HCT116 (cell line): ENCODE data around the gene MELTF. TPM values are rescaled to one million over a fixed set of nuclear protein-coding genes. Genes with fewer than 3 reads are reported as not detected.

Experiments used
- ATAC-seq: fragments of 200-7000 bp; cut with Tn5 transposase; 2 replicates; pipeline ENCODE4 v1.9.1; 2020; ENCODE audit warnings: mild to moderate bottlenecking, moderate library complexity
- BruUV-seq: library from RNA; stranded (reverse); fragments of 400-500 nt; replicated peaks from 2 replicates; lab custom pipeline; 2021; lab: Mats Ljungman, UMichigan
- CTCF ChIA-PET: fragments of 300-600 bp; sonication (Branson Sonifier 250); formaldehyde crosslinking; loops from one replicate; lab custom pipeline; 2021; ENCODE audit warnings: antibody characterized with exemption; lab: Charles Lee
- POLR2A ChIA-PET: fragments of 300-600, 350-600 bp; sonication (Branson Sonifier 250); formaldehyde crosslinking; loops from one replicate; lab custom pipeline; 2021; ENCODE audit warnings: antibody characterized with exemption; lab: Charles Lee
- RAD21 ChIA-PET, 2 experiments: fragments of 300-600 bp; sonication (Branson Sonifier 250); formaldehyde crosslinking; loops; one replicate each; lab custom pipeline; 2023; ENCODE audit warnings: low total read pairs in 2 of 2; ENCODE audit not compliant: uncharacterized antibody in 2 of 2, unreplicated experiment in 2 of 2, low non-redundant PET in 1 of 2; lab: Charles Lee
- DNase-seq: peaks from one replicate; pipeline ENCODE4 v3.0.0-alpha.2; 2010; ENCODE audit warnings: low read depth, low spot score
- H2AFZ ChIP-seq: fragments of 200-600 bp; shearing (Covaris generic), sonication (generic); 2 replicates; pipeline ENCODE4 v1.6.1; 2017; ENCODE audit warnings: low read depth, mixed run types, mixed read lengths, antibody characterized with exemption, low read length; ENCODE audit not compliant: poor library complexity, severe bottlenecking
- H3K27ac ChIP-seq: 2 replicates; pipeline ENCODE4 v1.5.1; 2012; ENCODE audit warnings: low read depth, low read length
- H3K27me3 ChIP-seq: fragments of 200-600 bp; sonication (generic); 2 replicates; pipeline ENCODE4 v1.6.1; 2016; ENCODE audit warnings: mixed run types, low read length, mixed read lengths; ENCODE audit not compliant: insufficient read depth
- H3K36me3 ChIP-seq, 2 experiments: fragments of 200-500 bp in 1 of 2; fragments of 200-600 bp in 1 of 2; sonication (Bioruptor generic) in 1 of 2; sonication (generic) in 1 of 2; 2 replicates each; pipeline versions ENCODE4 v1.5.1 to v1.6.1; 2014 to 2016; ENCODE audit warnings: low read length in 2 of 2, inconsistent platforms in 1 of 2, mixed read lengths in 1 of 2, mixed run types in 1 of 2; ENCODE audit not compliant: insufficient read depth in 2 of 2, control insufficient read depth in 1 of 2
- H3K4me1 ChIP-seq, 2 experiments: fragments of 200-600 bp in 1 of 2; sonication (generic) in 1 of 2; 2 replicates each; pipeline versions ENCODE4 v1.5.1 to v1.6.1; 2012 to 2017; ENCODE audit warnings: low read length in 2 of 2, inconsistent platforms in 1 of 2, mild to moderate bottlenecking in 1 of 2, mixed read lengths in 1 of 2, mixed run types in 1 of 2, moderate library complexity in 1 of 2; ENCODE audit not compliant: insufficient read depth in 2 of 2, control insufficient read depth in 1 of 2
- H3K4me2 ChIP-seq: fragments of 200-600 bp; sonication (generic); 2 replicates; pipeline ENCODE4 v1.6.1; 2017; ENCODE audit warnings: mixed run types, low read length, mixed read lengths
- H3K4me3 ChIP-seq, 2 experiments: fragments of 200-600 bp in 1 of 2; sonication (generic) in 1 of 2; replicated peaks in 1 of 2; 2 replicates each; pipeline ENCODE4 v1.5.1; 2011 to 2016; ENCODE audit warnings: low read length in 2 of 2, control low read depth in 1 of 2, low read depth in 1 of 2, mild to moderate bottlenecking in 1 of 2, mixed read lengths in 1 of 2, mixed run types in 1 of 2
- H3K79me2 ChIP-seq: fragments of 200-600 bp; sonication (generic); 2 replicates; pipeline ENCODE4 v1.6.1; 2017; ENCODE audit warnings: mild to moderate bottlenecking, mixed run types, low read length, moderate library complexity, mixed read lengths; ENCODE audit not compliant: insufficient read depth
- H3K9ac ChIP-seq: fragments of 200-600 bp; sonication (generic); 2 replicates; pipeline ENCODE4 v1.6.1; 2016; ENCODE audit warnings: low read length, mixed read lengths
- H3K9me2 ChIP-seq: fragments of 200-600 bp; sonication (generic), shearing (Covaris generic); 2 replicates; pipeline ENCODE4 v1.6.1; 2017; ENCODE audit warnings: mixed run types, mild to moderate bottlenecking, moderate library complexity; ENCODE audit not compliant: insufficient read depth
- H3K9me3 ChIP-seq, 2 experiments: fragments of 200-500 bp in 1 of 2; fragments of 200-600 bp in 1 of 2; sonication (Bioruptor generic) in 1 of 2; sonication (generic) in 1 of 2; 2 replicates each; pipeline ENCODE4 v1.6.1; 2014 to 2017; ENCODE audit warnings: low read length in 2 of 2, mixed read lengths in 2 of 2, inconsistent platforms in 1 of 2, low read depth in 1 of 2, mild to moderate bottlenecking in 1 of 2, mixed run types in 1 of 2, moderate library complexity in 1 of 2; ENCODE audit not compliant: control insufficient read depth in 1 of 2, insufficient read depth in 1 of 2
- H4K20me1 ChIP-seq: fragments of 200-600 bp; sonication (generic), shearing (Covaris generic); 2 replicates; pipeline ENCODE4 v1.6.1; 2017; ENCODE audit warnings: mixed run types, mild to moderate bottlenecking, moderate library complexity; ENCODE audit not compliant: insufficient read depth
- ATF3 ChIP-seq: IDR thresholded peaks from 2 replicates; pipeline ENCODE4 v1.6.1; 2012
- CBX3 ChIP-seq: IDR thresholded peaks from 2 replicates; pipeline ENCODE4 v1.6.1; 2012; ENCODE audit warnings: low read depth
- CEBPB ChIP-seq: IDR thresholded peaks from 2 replicates; pipeline ENCODE4 v1.6.1; 2012; ENCODE audit warnings: low read depth
- EGR1 ChIP-seq: IDR thresholded peaks from 2 replicates; pipeline ENCODE4 v1.6.1; 2012; ENCODE audit warnings: low read depth
- ELF1 ChIP-seq: IDR thresholded peaks from 2 replicates; pipeline ENCODE4 v1.6.1; 2012; ENCODE audit warnings: low read depth, borderline replicate concordance
- EZH2 ChIP-seq: fragments of 200-600 bp; sonication (generic); IDR thresholded peaks from 2 replicates; pipeline ENCODE4 v1.6.1; 2017; ENCODE audit warnings: antibody characterized with exemption, mixed run types
- EZH2phosphoT487 ChIP-seq: fragments of 200-600 bp; IDR thresholded peaks from 2 replicates; pipeline ENCODE4 v1.6.1; 2018; ENCODE audit warnings: antibody characterized with exemption, borderline replicate concordance
- FOSL1 ChIP-seq: IDR thresholded peaks from 2 replicates; pipeline ENCODE4 v1.6.1; 2012; ENCODE audit warnings: low read depth
- JUND ChIP-seq: IDR thresholded peaks from 2 replicates; pipeline ENCODE4 v1.6.1; 2012
- POLR2A ChIP-seq: IDR thresholded peaks from 2 replicates; pipeline ENCODE4 v1.7.0; 2011; ENCODE audit warnings: borderline replicate concordance; ENCODE audit not compliant: insufficient read depth, insufficient read length; ENCODE audit errors: extremely low read depth
- POLR2AphosphoS5 ChIP-seq: IDR thresholded peaks from 2 replicates; pipeline ENCODE4 v1.6.1; 2011; ENCODE audit warnings: mild to moderate bottlenecking, low read depth, low read length, moderate library complexity
- RAD21 ChIP-seq: IDR thresholded peaks from 2 replicates; pipeline ENCODE4 v1.6.1; 2012; ENCODE audit warnings: low read depth, mild to moderate bottlenecking
- SIN3A ChIP-seq: IDR thresholded peaks from 2 replicates; pipeline ENCODE4 v1.6.1; 2012; ENCODE audit warnings: low read depth
- SP1 ChIP-seq: IDR thresholded peaks from 2 replicates; pipeline ENCODE4 v1.6.1; 2012; ENCODE audit warnings: low read depth
- TCF7L2 ChIP-seq: IDR thresholded peaks from 2 replicates; pipeline ENCODE4 v1.7.0; 2011; ENCODE audit warnings: borderline replicate concordance, inconsistent platforms; ENCODE audit not compliant: insufficient read depth, insufficient read length; ENCODE audit errors: extremely low read depth
- YY1 ChIP-seq: IDR thresholded peaks from 2 replicates; pipeline ENCODE4 v1.6.1; 2011; ENCODE audit warnings: low read length, low read depth, moderate library complexity, mild to moderate bottlenecking; ENCODE audit not compliant: insufficient replicate concordance; ENCODE audit errors: extremely low read depth
- ZFX ChIP-seq: fragments of 450-650 bp; IDR thresholded peaks from 2 replicates; pipeline ENCODE4 v1.6.1; 2017
- ZNF274 ChIP-seq: fragments of 200-500 bp; sonication (Bioruptor generic); IDR thresholded peaks from 2 replicates; pipeline ENCODE4 v1.6.1; 2014; ENCODE audit warnings: mild to moderate bottlenecking, low read depth, low read length, inconsistent platforms
- intact Hi-C: fragments of 100-400 bp; cut with micrococcal nuclease; formaldehyde crosslinking; loops from 2 replicates; pipeline ENCODE4 v1.10.0; 2022
- total RNA-seq: library from RNA; stranded (reverse); gene quantifications from one replicate; pipeline ENCODE4 v1.2.1, GENCODE V29; 2021; ENCODE audit not compliant: unreplicated experiment

The MELTF gene
- total RNA-seq, 1 experiment from 2014 or later = 47.6 TPM

- Histone ChIP-seq H3K9me3 (no peaks in the 10 kb centered on the region), H3K79me2 (no peaks in the 10 kb centered on the region), H2AFZ (no peak overlapping the region), H3K9ac (no peak overlapping the region), H4K20me1 (no peaks in the 10 kb centered on the region), H3K27me3 (no peaks in the 10 kb centered on the region), H3K9me2 (no peaks in the 10 kb centered on the region), H3K4me2 (no peak overlapping the region), H3K4me3 (no peak overlapping the region), H3K36me3 (0 out of 4 replicates have a peak, but pooled peaks cover 0 to 8% of the 10 kb centered on the region in 2 experiments), H3K27ac (no peak overlapping the region), H3K4me1 (no peaks in the 10 kb centered on the region)
- CTCF ChIA-PET = no interaction called here
- intact Hi-C loops = loop anchor here (5.0 kb wide), 1 partner anchor 256 kb away; no protein-coding TSS in a partner anchor
- POLR2A ChIA-PET = no interaction called here
- RAD21 ChIA-PET = no interaction called here
- DNase-seq = no peak
- TF ChIP-seq EGR1 (no peak), EZH2phosphoT487 (no peak), JUND (no peak), CBX3 (no peak), ATF3 (no peak)
- BruUV-seq = no TSS peak
- ATAC-seq = no peak
Observed at GRCh38 chr3:197068077-197068476, 38.5 kb upstream of the MELTF start.

GRCh38 chr3:197064771-197065170 lies 35.2 kb upstream of the MELTF start:
- H3K79me2 ChIP-seq = no peaks in the 10 kb centered on the region
- intact Hi-C loops = loop anchor here (5.0 kb wide), 1 partner anchor 252 kb away; no protein-coding TSS in a partner anchor
- ChIA-PET CTCF (no interaction called here), POLR2A (no interaction called here), RAD21 (no interaction called here)
- no peaks in the 10 kb centered on the region for H3K9me3 ChIP-seq
- no peaks in the 10 kb centered on the region for H3K4me1 ChIP-seq
- H3K4me3 ChIP-seq = no peak overlapping the region
- peaks cover 0 to 8% of the 10 kb centered on the region in 2 experiments; a peak in 1 of 4 replicates for H3K36me3 ChIP-seq
- BruUV-seq = no TSS peak
- no peak overlapping the region for H3K4me2 ChIP-seq
- no peak overlapping the region for H3K27ac ChIP-seq
- no peak overlapping the region for H3K9ac ChIP-seq
- no peaks in the 10 kb centered on the region for H3K9me2 ChIP-seq
- ATAC-seq (no peak), DNase-seq (no peak)
- no peak overlapping the region for H2AFZ ChIP-seq
- TF ChIP-seq ZFX (no peak), ELF1 (no peak), FOSL1 (no peak), CBX3 (no peak), RAD21 (no peak), TCF7L2 (no peak), ZNF274 (no peak), SP1 (no peak), EZH2 (no peak), SIN3A (no peak), EZH2phosphoT487 (no peak), POLR2AphosphoS5 (no peak), ATF3 (no peak), POLR2A (no peak), EGR1 (no peak), CEBPB (no peak), YY1 (no peak)
- no peaks in the 10 kb centered on the region for H3K27me3 ChIP-seq
- H4K20me1 ChIP-seq = no peaks in the 10 kb centered on the region
